ENCODE results near the gene CDKAL1. TPM values are rescaled to one million over a fixed set of nuclear protein-coding genes. Genes with fewer than 3 reads are reported as not detected.

CDKAL1 gene
- total RNA-seq, 5 donors from 2014 or later (not counting 1 experiment from before 2014, with no cell fraction given) = 18.8 to 29.9 (median 20.5) TPM

DNA sequence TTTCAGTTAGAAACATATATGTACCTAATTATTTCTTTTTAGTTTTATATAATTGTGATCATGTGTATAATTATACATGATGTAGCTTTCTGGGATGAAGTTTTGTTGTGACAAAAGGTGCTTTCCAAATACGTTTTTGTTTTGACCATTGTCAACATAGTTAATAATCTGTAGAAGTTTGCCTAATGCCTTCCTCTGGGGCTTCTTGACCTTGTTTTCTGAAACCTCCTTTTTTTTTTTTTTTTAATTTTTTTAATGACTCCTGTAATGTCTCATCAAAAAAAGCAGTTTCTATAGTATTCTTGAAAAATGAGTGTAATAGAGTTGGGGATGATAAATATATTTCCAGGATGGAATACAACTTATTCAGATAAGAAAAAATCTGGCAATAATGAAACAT, 624.6 kb downstream of the CDKAL1 start:
- Histone ChIP-seq H3K27ac (ENCODE audit: low read length) (no peak overlapping the region), H3K9me3 (no peaks in the 10 kb centered on the region), H3K27me3 (replicated peaks in 1 of 2; ENCODE audit: control insufficient read depth in 2 of 2, extremely low read depth in 1 of 2, insufficient read depth in 2 of 2, low read length in 1 of 2) (no peaks in the 10 kb centered on the region), H3K4me3 (ENCODE audit: control insufficient read depth in 1 of 2, extremely low read depth in 1 of 2, low read length in 1 of 2) (no peak overlapping the region), H3K4me1 (ENCODE audit: control insufficient read depth in 1 of 2, extremely low read depth in 1 of 2, insufficient read depth in 2 of 2, low read length in 2 of 2) (no peaks in the 10 kb centered on the region), H3K36me3 (ENCODE audit: control insufficient read depth in 2 of 2, extremely low read depth in 1 of 2, insufficient read depth in 1 of 2, low read length in 1 of 2) (no peaks in the 10 kb centered on the region)
- WGBS (ENCODE audit: insufficient coverage) = no CpG with 5 or more reads among the region's 1 CpG
- Mint-ChIP-seq H3K27ac (no peak overlapping the region), H3K4me1 (peaks cover 8 to 15% (median 13%) of the 10 kb centered on the region in 3 donors), H3K4me3 (no peak overlapping the region), H3K27me3 (no peaks in the 10 kb centered on the region), H3K9me3 (no peaks in the 10 kb centered on the region), H3K36me3 (peaks cover 8% of the 10 kb centered on the region)
- ChIA-PET CTCF (no interaction called here), POLR2A (interaction anchor here in 1 of 2 donors (0.5 kb wide), 1 partner anchor 135 kb away, joined by 14 read pairs; no protein-coding TSS in a partner anchor)
- no peak for ATAC-seq (replicated peaks in 1 of 4)
- no peak for DNase-seq

- WGBS (ENCODE audit: insufficient coverage) = no CpG with 5 or more reads among the region's 3 CpGs
- Mint-ChIP-seq H3K4me3 (no peak overlapping the region), H3K27ac (no peak overlapping the region), H3K27me3 (no peaks in the 10 kb centered on the region), H3K9me3 (no peaks in the 10 kb centered on the region), H3K4me1 (peaks cover 10 to 20% (median 17%) of the 10 kb centered on the region in 3 donors), H3K36me3 (peaks cover 9% of the 10 kb centered on the region)
- no peaks in the 10 kb centered on the region for H3K27me3 ChIP-seq (replicated peaks in 1 of 2; ENCODE audit: control insufficient read depth in 2 of 2, extremely low read depth in 1 of 2, insufficient read depth in 2 of 2, low read length in 1 of 2)
- H3K4me3 ChIP-seq (ENCODE audit: control insufficient read depth in 1 of 2, extremely low read depth in 1 of 2, low read length in 1 of 2) = no peak overlapping the region
- DNase-seq (no peak), ATAC-seq (replicated peaks in 1 of 4) (no peak)
- no peaks in the 10 kb centered on the region for H3K9me3 ChIP-seq
- ChIA-PET POLR2A (no interaction called here), CTCF (no interaction called here)
- H3K36me3 ChIP-seq (ENCODE audit: control insufficient read depth in 2 of 2, extremely low read depth in 1 of 2, insufficient read depth in 1 of 2, low read length in 1 of 2) = no peaks in the 10 kb centered on the region
- no peaks in the 10 kb centered on the region for H3K4me1 ChIP-seq (ENCODE audit: control insufficient read depth in 1 of 2, extremely low read depth in 1 of 2, insufficient read depth in 2 of 2, low read length in 2 of 2)
- no peak overlapping the region for H3K27ac ChIP-seq (ENCODE audit: low read length)
Measured at GRCh38 chr6:21159465-21159864, 625.2 kb downstream of the CDKAL1 start.

GRCh38 chr6:21161707-21162106, 627.5 kb downstream of the CDKAL1 start:
- ATAC-seq (replicated peaks in 1 of 4) = no peak

GRCh38 chr6:21163110-21163837, 629.0 kb downstream of the CDKAL1 start:
- Mint-ChIP-seq H3K9me3 (no peaks in the 10 kb centered on the region), H3K4me1 (peaks cover 17 to 35% (median 22%) of the 10 kb centered on the region in 3 donors), H3K27me3 (no peaks in the 10 kb centered on the region), H3K36me3 (peaks cover 30% of the 10 kb centered on the region), H3K4me3 (no peak overlapping the region), H3K27ac (no peak overlapping the region)
- no peak overlapping the region for H3K27ac ChIP-seq (ENCODE audit: low read length)
- CTCF ChIA-PET = no interaction called here
- POLR2A ChIA-PET = no interaction called here
- ATAC-seq (replicated peaks in 1 of 4) (no peak), DNase-seq (no peak)
- H3K36me3 ChIP-seq (ENCODE audit: control insufficient read depth in 2 of 2, extremely low read depth in 1 of 2, insufficient read depth in 1 of 2, low read length in 1 of 2) = no peaks in the 10 kb centered on the region
- no peaks in the 10 kb centered on the region for H3K4me1 ChIP-seq (ENCODE audit: control insufficient read depth in 1 of 2, extremely low read depth in 1 of 2, insufficient read depth in 2 of 2, low read length in 2 of 2)
- no peaks in the 10 kb centered on the region for H3K27me3 ChIP-seq (replicated peaks in 1 of 2; ENCODE audit: control insufficient read depth in 2 of 2, extremely low read depth in 1 of 2, insufficient read depth in 2 of 2, low read length in 1 of 2)
- WGBS (ENCODE audit: insufficient coverage) = 82% methylated on average over 8 of the region's 13 CpGs
- H3K9me3 ChIP-seq = no peaks in the 10 kb centered on the region
- H3K4me3 ChIP-seq (ENCODE audit: control insufficient read depth in 1 of 2, extremely low read depth in 1 of 2, low read length in 1 of 2) = no peak overlapping the region

More at GRCh38 chr6:21161707-21162106, 627.5 kb downstream of the CDKAL1 start:
- Mint-ChIP-seq H3K4me1 (peaks cover 17 to 35% (median 24%) of the 10 kb centered on the region in 3 donors), H3K4me3 (no peak overlapping the region), H3K9me3 (no peaks in the 10 kb centered on the region), H3K27ac (no peak overlapping the region), H3K36me3 (peaks cover 19% of the 10 kb centered on the region), H3K27me3 (no peaks in the 10 kb centered on the region)
- Histone ChIP-seq H3K4me3 (ENCODE audit: control insufficient read depth in 1 of 2, extremely low read depth in 1 of 2, low read length in 1 of 2) (no peak overlapping the region), H3K27me3 (replicated peaks in 1 of 2; ENCODE audit: control insufficient read depth in 2 of 2, extremely low read depth in 1 of 2, insufficient read depth in 2 of 2, low read length in 1 of 2) (no peaks in the 10 kb centered on the region), H3K27ac (ENCODE audit: low read length) (no peak overlapping the region), H3K4me1 (ENCODE audit: control insufficient read depth in 1 of 2, extremely low read depth in 1 of 2, insufficient read depth in 2 of 2, low read length in 2 of 2) (no peaks in the 10 kb centered on the region), H3K9me3 (no peaks in the 10 kb centered on the region), H3K36me3 (ENCODE audit: control insufficient read depth in 2 of 2, extremely low read depth in 1 of 2, insufficient read depth in 1 of 2, low read length in 1 of 2) (no peaks in the 10 kb centered on the region)
- WGBS (ENCODE audit: insufficient coverage) = 67% methylated on average over 3 of the region's 4 CpGs
- POLR2A ChIA-PET = no interaction called here
- CTCF ChIA-PET = no interaction called here
- no peak for DNase-seq

DNA sequence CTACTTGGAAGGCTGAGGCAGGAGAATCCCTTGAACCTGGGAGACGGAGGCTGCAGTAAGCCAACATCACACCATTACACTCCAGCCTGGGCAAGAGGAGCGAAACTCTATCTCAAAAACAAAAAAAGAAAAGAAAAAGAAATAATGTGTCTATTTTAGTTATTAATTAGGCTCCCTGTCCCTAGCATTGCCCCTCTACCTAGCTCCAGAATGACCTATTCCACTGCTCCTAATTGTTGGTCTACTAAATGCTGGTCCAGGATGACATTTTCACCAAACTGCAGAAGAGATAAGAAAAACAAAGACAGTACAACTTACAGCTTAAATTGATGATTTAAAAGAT, 629.6 kb downstream of the CDKAL1 start:
- no peaks in the 10 kb centered on the region for H3K27me3 Mint-ChIP-seq
- Histone ChIP-seq H3K9me3 (no peaks in the 10 kb centered on the region), H3K36me3 (ENCODE audit: control insufficient read depth in 2 of 2, extremely low read depth in 1 of 2, insufficient read depth in 1 of 2, low read length in 1 of 2) (no peaks in the 10 kb centered on the region), H3K27me3 (replicated peaks in 1 of 2; ENCODE audit: control insufficient read depth in 2 of 2, extremely low read depth in 1 of 2, insufficient read depth in 2 of 2, low read length in 1 of 2) (no peaks in the 10 kb centered on the region), H3K27ac (ENCODE audit: low read length) (no peak overlapping the region), H3K4me1 (ENCODE audit: control insufficient read depth in 1 of 2, extremely low read depth in 1 of 2, insufficient read depth in 2 of 2, low read length in 2 of 2) (no peaks in the 10 kb centered on the region), H3K4me3 (ENCODE audit: control insufficient read depth in 1 of 2, extremely low read depth in 1 of 2, low read length in 1 of 2) (no peak overlapping the region)
- ChIA-PET POLR2A (interaction anchor here in 1 of 2 donors (0.6 kb wide), 1 partner anchor 630 kb away, joined by 6 read pairs; no protein-coding TSS in a partner anchor), CTCF (no interaction called here)
- no peak overlapping the region for H3K27ac Mint-ChIP-seq
- WGBS (ENCODE audit: insufficient coverage) = no CpG with 5 or more reads among the region's 2 CpGs
- no peak overlapping the region for H3K4me3 Mint-ChIP-seq
- H3K9me3 Mint-ChIP-seq = no peaks in the 10 kb centered on the region
- peaks cover 34% of the 10 kb centered on the region for H3K36me3 Mint-ChIP-seq
- DNase-seq (no peak), ATAC-seq (replicated peaks in 1 of 4) (no peak)
- H3K4me1 Mint-ChIP-seq = peaks cover 17 to 35% (median 22%) of the 10 kb centered on the region in 3 donors

DNA sequence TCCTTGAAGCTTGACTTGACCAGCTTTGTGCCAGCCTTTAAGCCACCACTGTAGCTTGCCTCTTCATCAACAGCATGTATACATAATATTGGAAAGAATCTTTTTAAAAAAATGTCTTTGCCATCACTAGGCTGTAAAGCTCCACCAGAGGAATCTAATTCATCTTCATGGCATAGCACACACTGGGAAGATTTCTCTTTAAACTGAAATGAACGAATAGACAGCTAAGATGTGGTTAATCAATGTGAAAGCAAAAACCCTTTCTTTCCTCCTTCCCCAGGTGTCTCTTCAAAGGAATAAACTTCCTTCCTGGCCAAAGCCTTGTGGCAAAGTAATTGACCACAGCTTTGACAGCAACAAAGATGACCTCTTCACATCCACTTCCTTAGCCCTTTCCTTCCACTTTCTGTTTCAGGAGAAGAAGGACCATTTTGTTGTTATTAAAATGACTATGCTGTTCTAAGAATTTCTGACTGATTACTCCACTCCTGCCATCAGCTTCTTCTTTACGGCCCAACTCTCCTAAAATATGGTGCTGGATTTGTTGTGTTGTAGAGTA, 630.6 kb downstream of the CDKAL1 start:
- H3K4me3 ChIP-seq (ENCODE audit: control insufficient read depth in 1 of 2, extremely low read depth in 1 of 2, low read length in 1 of 2) = no peak overlapping the region
- ChIA-PET POLR2A (no interaction called here), CTCF (no interaction called here)
- H3K27me3 ChIP-seq (replicated peaks in 1 of 2; ENCODE audit: control insufficient read depth in 2 of 2, extremely low read depth in 1 of 2, insufficient read depth in 2 of 2, low read length in 1 of 2) = no peaks in the 10 kb centered on the region
- WGBS (ENCODE audit: insufficient coverage) = no CpG with 5 or more reads among the region's 2 CpGs
- Mint-ChIP-seq H3K4me3 (no peak overlapping the region), H3K36me3 (peaks cover 38% of the 10 kb centered on the region), H3K9me3 (no peaks in the 10 kb centered on the region), H3K27ac (no peak overlapping the region), H3K27me3 (no peaks in the 10 kb centered on the region), H3K4me1 (peaks cover 17 to 35% (median 22%) of the 10 kb centered on the region in 3 donors)
- DNase-seq (no peak), ATAC-seq (replicated peaks in 1 of 4) (no peak)
- no peak overlapping the region for H3K27ac ChIP-seq (ENCODE audit: low read length)
- no peaks in the 10 kb centered on the region for H3K4me1 ChIP-seq (ENCODE audit: control insufficient read depth in 1 of 2, extremely low read depth in 1 of 2, insufficient read depth in 2 of 2, low read length in 2 of 2)
- H3K36me3 ChIP-seq (ENCODE audit: control insufficient read depth in 2 of 2, extremely low read depth in 1 of 2, insufficient read depth in 1 of 2, low read length in 1 of 2) = no peaks in the 10 kb centered on the region
- H3K9me3 ChIP-seq = no peaks in the 10 kb centered on the region

All from T-cell (primary cell).